GM23338 (cell line): ENCODE results near the gene EIF3L.

Source experiments
- CREB1 ChIP-seq: fragments of 250-450 bp; sonication (Bioruptor Pico); IDR thresholded peaks from 2 replicates; pipeline ENCODE4 v1.5.0; 2020; ENCODE audit warnings: low read depth, mild to moderate bottlenecking, moderate library complexity
- EZH2 ChIP-seq: fragments of 200-600 bp; sonication (generic); IDR thresholded peaks from one replicate; pipeline ENCODE4 v1.8.0; 2017; ENCODE audit warnings: antibody characterized with exemption, mild to moderate bottlenecking, low read depth; ENCODE audit not compliant: unreplicated experiment
- EZH2phosphoT487 ChIP-seq: fragments of 200-600 bp; sonication (generic); IDR thresholded peaks from one replicate; pipeline ENCODE4 v1.8.1; 2018; ENCODE audit warnings: antibody characterized with exemption; ENCODE audit not compliant: unreplicated experiment
- POLR2AphosphoS5 ChIP-seq: IDR thresholded peaks from 2 replicates; pipeline ENCODE4 v1.6.1; 2016; ENCODE audit warnings: antibody characterized with exemption, low read depth
- ZNF331 ChIP-seq: fragments of 250-450 bp; sonication (Bioruptor Pico); IDR thresholded peaks from 2 replicates; pipeline ENCODE4 v1.5.0; 2020; ENCODE audit warnings: low read depth, mild to moderate bottlenecking, moderate library complexity
- TF ChIP-seq, protein P1 (sequence below), 2 experiments: fragments of 200-600 bp in 1 of 2; sonication (generic) in 1 of 2; conservative IDR thresholded peaks; 2 replicates each; pipeline versions ENCODE4 v1.5.1 to v1.6.1; 2016 to 2017; ENCODE audit warnings: antibody characterized with exemption in 2 of 2, low read depth in 2 of 2, mild to moderate bottlenecking in 2 of 2, moderate library complexity in 1 of 2
- TF ChIP-seq, protein P2 (sequence below): IDR thresholded peaks from one replicate; pipeline ENCODE4 v1.6.1; 2018; ENCODE audit warnings: antibody characterized with exemption; ENCODE audit not compliant: unreplicated experiment

DNA sequence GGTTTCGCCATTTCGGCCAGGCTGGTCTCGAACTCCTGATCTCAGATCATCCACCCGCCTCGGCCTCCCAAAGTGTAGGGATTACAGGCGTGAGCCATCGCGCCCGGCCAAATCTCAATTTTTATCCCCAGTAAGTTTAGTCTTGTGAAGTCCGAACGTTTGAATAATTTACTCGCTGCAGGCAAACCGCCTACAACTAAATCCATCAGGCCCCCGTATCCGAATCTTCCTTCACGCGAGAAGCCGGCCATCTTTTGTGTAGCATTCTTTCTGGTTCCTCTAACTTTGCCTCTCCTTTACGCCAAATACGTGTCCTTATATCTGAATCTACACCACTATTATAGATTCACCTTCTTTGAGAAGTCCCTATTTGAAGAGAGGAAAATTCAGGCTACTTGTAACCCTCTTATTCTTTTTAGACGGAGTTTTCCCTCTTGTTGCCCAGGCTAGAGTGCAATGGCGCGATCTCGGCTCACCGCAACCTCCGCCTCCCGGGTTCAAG, 581 bp upstream of the EIF3L start:
- TF ChIP-seq EZH2 (no peak), EZH2phosphoT487 (no peak), POLR2AphosphoS5 (no peak), CREB1 (CRISPR knock-in tag) (no peak), ZNF331 (CRISPR knock-in tag) (no peak)
- TF ChIP-seq, protein P1, sequence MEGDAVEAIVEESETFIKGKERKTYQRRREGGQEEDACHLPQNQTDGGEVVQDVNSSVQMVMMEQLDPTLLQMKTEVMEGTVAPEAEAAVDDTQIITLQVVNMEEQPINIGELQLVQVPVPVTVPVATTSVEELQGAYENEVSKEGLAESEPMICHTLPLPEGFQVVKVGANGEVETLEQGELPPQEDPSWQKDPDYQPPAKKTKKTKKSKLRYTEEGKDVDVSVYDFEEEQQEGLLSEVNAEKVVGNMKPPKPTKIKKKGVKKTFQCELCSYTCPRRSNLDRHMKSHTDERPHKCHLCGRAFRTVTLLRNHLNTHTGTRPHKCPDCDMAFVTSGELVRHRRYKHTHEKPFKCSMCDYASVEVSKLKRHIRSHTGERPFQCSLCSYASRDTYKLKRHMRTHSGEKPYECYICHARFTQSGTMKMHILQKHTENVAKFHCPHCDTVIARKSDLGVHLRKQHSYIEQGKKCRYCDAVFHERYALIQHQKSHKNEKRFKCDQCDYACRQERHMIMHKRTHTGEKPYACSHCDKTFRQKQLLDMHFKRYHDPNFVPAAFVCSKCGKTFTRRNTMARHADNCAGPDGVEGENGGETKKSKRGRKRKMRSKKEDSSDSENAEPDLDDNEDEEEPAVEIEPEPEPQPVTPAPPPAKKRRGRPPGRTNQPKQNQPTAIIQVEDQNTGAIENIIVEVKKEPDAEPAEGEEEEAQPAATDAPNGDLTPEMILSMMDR (conservative IDR thresholded peaks at IDR 0.05; ENCODE audit: low read depth in 2 of 2): no peak
- TF ChIP-seq, protein P2, sequence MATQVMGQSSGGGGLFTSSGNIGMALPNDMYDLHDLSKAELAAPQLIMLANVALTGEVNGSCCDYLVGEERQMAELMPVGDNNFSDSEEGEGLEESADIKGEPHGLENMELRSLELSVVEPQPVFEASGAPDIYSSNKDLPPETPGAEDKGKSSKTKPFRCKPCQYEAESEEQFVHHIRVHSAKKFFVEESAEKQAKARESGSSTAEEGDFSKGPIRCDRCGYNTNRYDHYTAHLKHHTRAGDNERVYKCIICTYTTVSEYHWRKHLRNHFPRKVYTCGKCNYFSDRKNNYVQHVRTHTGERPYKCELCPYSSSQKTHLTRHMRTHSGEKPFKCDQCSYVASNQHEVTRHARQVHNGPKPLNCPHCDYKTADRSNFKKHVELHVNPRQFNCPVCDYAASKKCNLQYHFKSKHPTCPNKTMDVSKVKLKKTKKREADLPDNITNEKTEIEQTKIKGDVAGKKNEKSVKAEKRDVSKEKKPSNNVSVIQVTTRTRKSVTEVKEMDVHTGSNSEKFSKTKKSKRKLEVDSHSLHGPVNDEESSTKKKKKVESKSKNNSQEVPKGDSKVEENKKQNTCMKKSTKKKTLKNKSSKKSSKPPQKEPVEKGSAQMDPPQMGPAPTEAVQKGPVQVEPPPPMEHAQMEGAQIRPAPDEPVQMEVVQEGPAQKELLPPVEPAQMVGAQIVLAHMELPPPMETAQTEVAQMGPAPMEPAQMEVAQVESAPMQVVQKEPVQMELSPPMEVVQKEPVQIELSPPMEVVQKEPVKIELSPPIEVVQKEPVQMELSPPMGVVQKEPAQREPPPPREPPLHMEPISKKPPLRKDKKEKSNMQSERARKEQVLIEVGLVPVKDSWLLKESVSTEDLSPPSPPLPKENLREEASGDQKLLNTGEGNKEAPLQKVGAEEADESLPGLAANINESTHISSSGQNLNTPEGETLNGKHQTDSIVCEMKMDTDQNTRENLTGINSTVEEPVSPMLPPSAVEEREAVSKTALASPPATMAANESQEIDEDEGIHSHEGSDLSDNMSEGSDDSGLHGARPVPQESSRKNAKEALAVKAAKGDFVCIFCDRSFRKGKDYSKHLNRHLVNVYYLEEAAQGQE: no peak
